Central memory CD8-positive, alpha-beta T cell (primary cell): ENCODE results near the gene PCNX2.
"Not testable (repeated sequence)": the region's sequence is repeated elsewhere in the genome, so short reads cannot be mapped to it uniquely, and the experiment has no call there.

Source experiments
- ATAC-seq: fragments of 150-1000 bp; cut with Tn5 transposase; replicated peaks from 2 replicates; pipeline ENCODE4 v1.10.0; 2022; ENCODE audit warnings: mild to moderate bottlenecking, moderate FRiP score, moderate number of reproducible peaks; ENCODE audit not compliant: poor library complexity, severe bottlenecking; ENCODE audit errors: extremely low read depth
- DNase-seq, 2 donors: peaks; one replicate each; pipeline ENCODE4 v3.0.0; 2021; ENCODE audit warnings: low spot score in 2 of 2
- H3K27ac Mint-ChIP-seq: one replicate; pipeline ENCODE4 v1.8.0; 2022; ENCODE audit warnings: low read depth, mild to moderate bottlenecking, moderate library complexity, mixed read lengths
- H3K27me3 Mint-ChIP-seq: one replicate; pipeline ENCODE4 v1.8.0; 2022; ENCODE audit warnings: mixed read lengths
- H3K36me3 Mint-ChIP-seq: one replicate; pipeline ENCODE4 v1.8.0; 2022; ENCODE audit warnings: mild to moderate bottlenecking, moderate library complexity, mixed read lengths; ENCODE audit not compliant: insufficient read depth
- H3K4me1 Mint-ChIP-seq: one replicate; pipeline ENCODE4 v1.8.0; 2022; ENCODE audit warnings: mixed read lengths
- H3K4me3 Mint-ChIP-seq: one replicate; pipeline ENCODE4 v1.8.0; 2022; ENCODE audit warnings: mild to moderate bottlenecking, moderate library complexity, mixed read lengths
- H3K9me3 Mint-ChIP-seq: one replicate; pipeline ENCODE4 v1.8.0; 2022; ENCODE audit warnings: mixed read lengths

The PCNX2 gene

GRCh38 chr1:233094691-233095090, 200.8 kb downstream of the PCNX2 start:
- Mint-ChIP-seq H3K9me3 (no peaks in the 10 kb centered on the region), H3K36me3 (peaks cover 12% of the 10 kb centered on the region), H3K4me1 (no peaks in the 10 kb centered on the region), H3K4me3 (no peak overlapping the region), H3K27me3 (no peaks in the 10 kb centered on the region), H3K27ac (no peak overlapping the region)
- no peak for ATAC-seq
- DNase-seq: no peak

GRCh38 chr1:233094269-233094668, 201.3 kb downstream of the PCNX2 start:
- peaks cover 12% of the 10 kb centered on the region for H3K36me3 Mint-ChIP-seq
- no peak for DNase-seq
- H3K4me1 Mint-ChIP-seq: no peaks in the 10 kb centered on the region
- no peaks in the 10 kb centered on the region for H3K27me3 Mint-ChIP-seq
- H3K27ac Mint-ChIP-seq: no peak overlapping the region
- H3K4me3 Mint-ChIP-seq: no peak overlapping the region
- H3K9me3 Mint-ChIP-seq: no peaks in the 10 kb centered on the region
- ATAC-seq: no peak

- ATAC-seq: no peak
- Mint-ChIP-seq H3K27ac (no peak overlapping the region), H3K4me1 (no peaks in the 10 kb centered on the region)
Observed at GRCh38 chr1:233090746-233091494, 204.6 kb downstream of the PCNX2 start.

GRCh38 chr1:233089251-233089650, 206.3 kb downstream of the PCNX2 start:
- Mint-ChIP-seq H3K27me3 (no peaks in the 10 kb centered on the region), H3K27ac (no peak overlapping the region), H3K36me3 (peaks cover 11% of the 10 kb centered on the region), H3K4me3 (no peak overlapping the region), H3K9me3 (no peaks in the 10 kb centered on the region), H3K4me1 (no peaks in the 10 kb centered on the region)
- no peak for DNase-seq
- no peak for ATAC-seq

More at GRCh38 chr1:233090746-233091494, 204.6 kb downstream of the PCNX2 start:
- DNase-seq: no peak
- Mint-ChIP-seq H3K27me3 (no peaks in the 10 kb centered on the region), H3K36me3 (peaks cover 12% of the 10 kb centered on the region), H3K4me3 (no peak overlapping the region), H3K9me3 (no peaks in the 10 kb centered on the region)

GRCh38 chr1:233088613-233089012, 206.9 kb downstream of the PCNX2 start:
- H3K36me3 Mint-ChIP-seq: peaks cover 11% of the 10 kb centered on the region

GRCh38 chr1:233086961-233087881, 208.3 kb downstream of the PCNX2 start:
- no peak for ATAC-seq
- Mint-ChIP-seq H3K9me3 (no peaks in the 10 kb centered on the region), H3K27ac (no peak overlapping the region), H3K4me3 (no peak overlapping the region), H3K4me1 (no peaks in the 10 kb centered on the region), H3K36me3 (peaks cover 15% of the 10 kb centered on the region), H3K27me3 (no peaks in the 10 kb centered on the region)
- no peak for DNase-seq

More at GRCh38 chr1:233088613-233089012, 206.9 kb downstream of the PCNX2 start:
- Mint-ChIP-seq H3K27ac (no peak overlapping the region), H3K27me3 (no peaks in the 10 kb centered on the region), H3K4me3 (no peak overlapping the region), H3K9me3 (no peaks in the 10 kb centered on the region), H3K4me1 (no peaks in the 10 kb centered on the region)
- DNase-seq: no peak
- ATAC-seq: no peak

- H3K36me3 Mint-ChIP-seq: peaks cover 13% of the 10 kb centered on the region
Observed at GRCh38 chr1:233085566-233085965, 210.0 kb downstream of the PCNX2 start.

GRCh38 chr1:233082778-233083550, 212.6 kb downstream of the PCNX2 start:
- H3K4me3 Mint-ChIP-seq: no peak overlapping the region
- DNase-seq (no peak), ATAC-seq (no peak)
- H3K27ac Mint-ChIP-seq: no peak overlapping the region
- H3K36me3 Mint-ChIP-seq: peaks cover 12% of the 10 kb centered on the region
- H3K4me1 Mint-ChIP-seq: no peaks in the 10 kb centered on the region
- H3K9me3 Mint-ChIP-seq: no peaks in the 10 kb centered on the region
- H3K27me3 Mint-ChIP-seq: no peaks in the 10 kb centered on the region

More at GRCh38 chr1:233085566-233085965, 210.0 kb downstream of the PCNX2 start:
- Mint-ChIP-seq H3K27ac (no peak overlapping the region), H3K9me3 (no peaks in the 10 kb centered on the region), H3K27me3 (no peaks in the 10 kb centered on the region), H3K4me1 (no peaks in the 10 kb centered on the region), H3K4me3 (no peak overlapping the region)
- no peak for ATAC-seq
- DNase-seq: no peak

GRCh38 chr1:233081735-233082134, 213.8 kb downstream of the PCNX2 start:
- Mint-ChIP-seq H3K4me1 (no peaks in the 10 kb centered on the region), H3K27ac (no peak overlapping the region), H3K27me3 (no peaks in the 10 kb centered on the region), H3K9me3 (no peaks in the 10 kb centered on the region), H3K4me3 (no peak overlapping the region), H3K36me3 (peaks cover 12% of the 10 kb centered on the region)
- DNase-seq (no peak), ATAC-seq (no peak)

GRCh38 chr1:233080827-233081226, 214.7 kb downstream of the PCNX2 start:
- not testable (repeated sequence) for H3K9me3 Mint-ChIP-seq, H3K4me3 Mint-ChIP-seq, H3K27ac Mint-ChIP-seq, DNase-seq, H3K4me1 Mint-ChIP-seq, H3K27me3 Mint-ChIP-seq, H3K36me3 Mint-ChIP-seq, ATAC-seq

- no peaks in the 10 kb centered on the region for H3K4me1 Mint-ChIP-seq
- no peaks in the 10 kb centered on the region for H3K9me3 Mint-ChIP-seq
- no peak overlapping the region for H3K27ac Mint-ChIP-seq
- H3K4me3 Mint-ChIP-seq: no peak overlapping the region
- ATAC-seq: no peak
- H3K27me3 Mint-ChIP-seq: no peaks in the 10 kb centered on the region
- peaks cover 9% of the 10 kb centered on the region for H3K36me3 Mint-ChIP-seq
- no peak for DNase-seq
Observed at GRCh38 chr1:233080286-233080685, 215.2 kb downstream of the PCNX2 start.

- H3K36me3 Mint-ChIP-seq: peaks cover 8% of the 10 kb centered on the region
- H3K4me1 Mint-ChIP-seq: no peaks in the 10 kb centered on the region
- no peaks in the 10 kb centered on the region for H3K9me3 Mint-ChIP-seq
- ATAC-seq: no peak
- no peak overlapping the region for H3K27ac Mint-ChIP-seq
- no peak overlapping the region for H3K4me3 Mint-ChIP-seq
- no peaks in the 10 kb centered on the region for H3K27me3 Mint-ChIP-seq
- DNase-seq: no peak
Observed at GRCh38 chr1:233079574-233079973, 216.0 kb downstream of the PCNX2 start.
